HepG2 (cell line): ENCODE measurements around the gene CD248.

Source experiments
- EZH2 ChIP-seq: conservative IDR thresholded peaks from 2 replicates; pipeline ENCODE4 v1.6.1; 2012; ENCODE audit warnings: mild to moderate bottlenecking, low read depth, low read length, moderate library complexity
- KLF15 ChIP-seq: sonication (generic); formaldehyde crosslinking; IDR thresholded peaks from 2 replicates; pipeline ENCODE4 v1.8.1; 2023; ENCODE audit warnings: borderline replicate concordance, mild to moderate bottlenecking, inconsistent platforms, missing genetic modification reagents, mixed read lengths
- NFKB2 ChIP-seq: sonication (generic); formaldehyde crosslinking; IDR thresholded peaks from 2 replicates; pipeline ENCODE4 v1.4.0; 2020; ENCODE audit warnings: missing genetic modification reagents, borderline replicate concordance
- ZNF143 ChIP-seq: sonication (generic); formaldehyde crosslinking; IDR thresholded peaks from 2 replicates; pipeline ENCODE4 v1.4.0; 2020; ENCODE audit warnings: missing genetic modification reagents
- ZNF878 ChIP-seq: sonication (generic); formaldehyde crosslinking; IDR thresholded peaks from 2 replicates; pipeline ENCODE4 v1.8.1; 2023; ENCODE audit warnings: mild to moderate bottlenecking, missing genetic modification reagents, moderate library complexity
- TF ChIP-seq, protein P1 (sequence below): sonication (generic); formaldehyde crosslinking; IDR thresholded peaks from 2 replicates; pipeline ENCODE4 v1.5.0; 2020; ENCODE audit warnings: mild to moderate bottlenecking, missing genetic modification reagents, moderate library complexity
- TF ChIP-seq, protein P2 (sequence below), 2 experiments: IDR thresholded peaks; 2 replicates each; pipeline ENCODE4 v1.6.1; 2011 to 2012; ENCODE audit warnings: low read length in 2 of 2, borderline replicate concordance in 1 of 2, low read depth in 1 of 2, mild to moderate bottlenecking in 1 of 2, moderate library complexity in 1 of 2

DNA sequence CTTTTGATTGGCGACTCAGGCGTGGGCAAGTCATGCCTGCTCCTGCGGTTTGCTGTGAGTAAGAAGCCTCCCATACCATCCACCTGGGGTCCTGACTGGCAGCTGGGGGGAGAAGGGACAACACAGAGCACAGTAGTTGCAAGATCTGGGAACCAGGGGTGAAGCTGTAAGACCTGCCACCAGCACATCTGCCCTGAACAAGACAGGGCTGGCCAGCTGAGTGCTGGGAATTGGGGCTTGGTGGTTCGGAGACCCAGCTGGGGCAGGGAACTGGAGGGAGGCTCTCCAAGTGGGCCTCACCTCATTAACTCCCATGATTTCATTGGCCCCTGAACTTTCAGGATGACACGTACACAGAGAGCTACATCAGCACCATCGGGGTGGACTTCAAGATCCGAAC, 45.0 kb downstream of the CD248 start:
- TF ChIP-seq ZNF878 (CRISPR knock-in tag) (no peak), EZH2 (no peak), NFKB2 (CRISPR knock-in tag) (no peak), ZNF143 (CRISPR knock-in tag) (no peak), KLF15 (no peak)
- TF ChIP-seq, protein P1, sequence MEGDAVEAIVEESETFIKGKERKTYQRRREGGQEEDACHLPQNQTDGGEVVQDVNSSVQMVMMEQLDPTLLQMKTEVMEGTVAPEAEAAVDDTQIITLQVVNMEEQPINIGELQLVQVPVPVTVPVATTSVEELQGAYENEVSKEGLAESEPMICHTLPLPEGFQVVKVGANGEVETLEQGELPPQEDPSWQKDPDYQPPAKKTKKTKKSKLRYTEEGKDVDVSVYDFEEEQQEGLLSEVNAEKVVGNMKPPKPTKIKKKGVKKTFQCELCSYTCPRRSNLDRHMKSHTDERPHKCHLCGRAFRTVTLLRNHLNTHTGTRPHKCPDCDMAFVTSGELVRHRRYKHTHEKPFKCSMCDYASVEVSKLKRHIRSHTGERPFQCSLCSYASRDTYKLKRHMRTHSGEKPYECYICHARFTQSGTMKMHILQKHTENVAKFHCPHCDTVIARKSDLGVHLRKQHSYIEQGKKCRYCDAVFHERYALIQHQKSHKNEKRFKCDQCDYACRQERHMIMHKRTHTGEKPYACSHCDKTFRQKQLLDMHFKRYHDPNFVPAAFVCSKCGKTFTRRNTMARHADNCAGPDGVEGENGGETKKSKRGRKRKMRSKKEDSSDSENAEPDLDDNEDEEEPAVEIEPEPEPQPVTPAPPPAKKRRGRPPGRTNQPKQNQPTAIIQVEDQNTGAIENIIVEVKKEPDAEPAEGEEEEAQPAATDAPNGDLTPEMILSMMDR, result no peak
- TF ChIP-seq, protein P2, sequence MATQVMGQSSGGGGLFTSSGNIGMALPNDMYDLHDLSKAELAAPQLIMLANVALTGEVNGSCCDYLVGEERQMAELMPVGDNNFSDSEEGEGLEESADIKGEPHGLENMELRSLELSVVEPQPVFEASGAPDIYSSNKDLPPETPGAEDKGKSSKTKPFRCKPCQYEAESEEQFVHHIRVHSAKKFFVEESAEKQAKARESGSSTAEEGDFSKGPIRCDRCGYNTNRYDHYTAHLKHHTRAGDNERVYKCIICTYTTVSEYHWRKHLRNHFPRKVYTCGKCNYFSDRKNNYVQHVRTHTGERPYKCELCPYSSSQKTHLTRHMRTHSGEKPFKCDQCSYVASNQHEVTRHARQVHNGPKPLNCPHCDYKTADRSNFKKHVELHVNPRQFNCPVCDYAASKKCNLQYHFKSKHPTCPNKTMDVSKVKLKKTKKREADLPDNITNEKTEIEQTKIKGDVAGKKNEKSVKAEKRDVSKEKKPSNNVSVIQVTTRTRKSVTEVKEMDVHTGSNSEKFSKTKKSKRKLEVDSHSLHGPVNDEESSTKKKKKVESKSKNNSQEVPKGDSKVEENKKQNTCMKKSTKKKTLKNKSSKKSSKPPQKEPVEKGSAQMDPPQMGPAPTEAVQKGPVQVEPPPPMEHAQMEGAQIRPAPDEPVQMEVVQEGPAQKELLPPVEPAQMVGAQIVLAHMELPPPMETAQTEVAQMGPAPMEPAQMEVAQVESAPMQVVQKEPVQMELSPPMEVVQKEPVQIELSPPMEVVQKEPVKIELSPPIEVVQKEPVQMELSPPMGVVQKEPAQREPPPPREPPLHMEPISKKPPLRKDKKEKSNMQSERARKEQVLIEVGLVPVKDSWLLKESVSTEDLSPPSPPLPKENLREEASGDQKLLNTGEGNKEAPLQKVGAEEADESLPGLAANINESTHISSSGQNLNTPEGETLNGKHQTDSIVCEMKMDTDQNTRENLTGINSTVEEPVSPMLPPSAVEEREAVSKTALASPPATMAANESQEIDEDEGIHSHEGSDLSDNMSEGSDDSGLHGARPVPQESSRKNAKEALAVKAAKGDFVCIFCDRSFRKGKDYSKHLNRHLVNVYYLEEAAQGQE (IDR thresholded peaks at IDR 0.05; ENCODE audit: borderline replicate concordance in 1 of 2, low read depth in 1 of 2, low read length in 2 of 2), result no peak
